Stimulated activated CD8-positive, alpha-beta memory T cell treated with anti-CD3 and anti-CD28 coated beads, Interleukin-12 subunit alpha, Interleukin-12 subunit beta, amount 100 ng/mL, for 24 hours (primary cell): ENCODE data around the gene RRBP1.

ENCODE experiments used
- DNase-seq: peaks from one replicate; pipeline ENCODE4 v3.0.0-alpha.2; 2020; ENCODE audit errors: extremely low read depth

Gene RRBP1

GRCh38 chr20:17683218-17684076 lies 1.4 kb upstream of the RRBP1 start:
- DNase-seq = no peak

GRCh38 chr20:17682889-17683198 lies 802 bp upstream of the RRBP1 start:
- no peak for DNase-seq

- no peak for DNase-seq
Observed at GRCh38 chr20:17681726-17682102, 328 bp downstream of the RRBP1 start.

GRCh38 chr20:17680836-17681725 lies 961 bp downstream of the RRBP1 start:
- peak; percentile 49 for DNase-seq

GRCh38 chr20:17679941-17680835 lies 1.9 kb downstream of the RRBP1 start:
- DNase-seq = no peak

- no peak for DNase-seq
Observed at GRCh38 chr20:17678886-17679285, 3.2 kb downstream of the RRBP1 start.

- DNase-seq = no peak
Observed at GRCh38 chr20:17678295-17678694, 3.7 kb downstream of the RRBP1 start.

- DNase-seq = no peak
Observed at GRCh38 chr20:17676942-17677341, 5.1 kb downstream of the RRBP1 start.

GRCh38 chr20:17676378-17676759 lies 5.7 kb downstream of the RRBP1 start:
- DNase-seq = no peak

- no peak for DNase-seq
Observed at GRCh38 chr20:17675519-17676377, 6.3 kb downstream of the RRBP1 start.

- DNase-seq = no peak
Observed at GRCh38 chr20:17674722-17675518, 7.1 kb downstream of the RRBP1 start.

GRCh38 chr20:17673084-17673483 lies 9.0 kb downstream of the RRBP1 start:
- no peak for DNase-seq

GRCh38 chr20:17671565-17671964 lies 10.5 kb downstream of the RRBP1 start:
- DNase-seq = no peak

- DNase-seq = no peak
Observed at GRCh38 chr20:17671011-17671410, 11.0 kb downstream of the RRBP1 start.

- DNase-seq = no peak
Observed at GRCh38 chr20:17669306-17669931, 12.6 kb downstream of the RRBP1 start.

GRCh38 chr20:17668432-17668831 lies 13.6 kb downstream of the RRBP1 start:
- no peak for DNase-seq

- no peak for DNase-seq
Observed at GRCh38 chr20:17667445-17667844, 14.6 kb downstream of the RRBP1 start.

- no peak for DNase-seq
Observed at GRCh38 chr20:17666481-17666880, 15.6 kb downstream of the RRBP1 start.

- no peak for DNase-seq
Observed at GRCh38 chr20:17665756-17666155, 16.3 kb downstream of the RRBP1 start.
